Epithelial cell of esophagus (primary cell): ENCODE results near the gene ARHGAP28.

Source experiments
- DNase-seq: peaks from one replicate; pipeline ENCODE4 v3.0.0; 2010; ENCODE audit warnings: low read depth
- H3K4me3 ChIP-seq: 2 replicates; pipeline ENCODE4 v1.5.1; 2011; ENCODE audit warnings: mild to moderate bottlenecking, low read length, control low read depth
- CTCF ChIP-seq: IDR thresholded peaks from 2 replicates; pipeline ENCODE4 v1.5.1; 2011; ENCODE audit warnings: low read depth, mild to moderate bottlenecking, low read length, control low read depth, inconsistent platforms; ENCODE audit not compliant: insufficient read depth; ENCODE audit errors: missing control alignments

ARHGAP28 gene

DNA sequence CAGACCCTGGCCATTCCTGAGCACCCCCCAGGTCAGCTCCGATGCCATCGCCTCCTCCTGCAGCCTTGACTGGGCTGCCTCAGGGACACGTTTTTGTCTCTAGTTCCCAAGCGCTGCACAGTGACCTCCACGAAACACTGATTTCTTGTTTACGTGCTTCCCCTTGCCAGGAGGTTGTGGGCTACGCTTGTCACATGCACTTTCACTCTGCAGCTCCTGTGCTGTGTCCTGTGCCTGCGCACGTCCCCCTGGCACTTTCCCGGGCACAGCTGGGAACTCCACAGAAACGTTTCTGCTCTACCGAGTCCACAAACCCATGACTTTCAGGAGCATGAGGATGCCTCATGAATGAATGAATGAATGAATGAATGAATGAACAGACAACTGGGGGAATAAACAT, 227.5 kb downstream of the ARHGAP28 start:
- no peak for DNase-seq
- no peak overlapping the region for H3K4me3 ChIP-seq
- no peak for TF ChIP-seq CTCF

GRCh38 chr18:6959110-6959509, 229.6 kb downstream of the ARHGAP28 start:
- TF ChIP-seq CTCF: no peak
- H3K4me3 ChIP-seq: no peak overlapping the region
- DNase-seq: no peak

GRCh38 chr18:6960124-6960523, 230.6 kb downstream of the ARHGAP28 start:
- DNase-seq: no peak
- TF ChIP-seq CTCF: no peak
- H3K4me3 ChIP-seq: no peak overlapping the region

GRCh38 chr18:6960656-6961055, 231.1 kb downstream of the ARHGAP28 start:
- peak; percentile 76 for DNase-seq
- TF ChIP-seq CTCF: no peak
- no peak overlapping the region for H3K4me3 ChIP-seq

GRCh38 chr18:6961331-6961730, 231.8 kb downstream of the ARHGAP28 start:
- H3K4me3 ChIP-seq: no peak overlapping the region
- TF ChIP-seq CTCF: no peak
- peak; percentile 27 for DNase-seq

DNA sequence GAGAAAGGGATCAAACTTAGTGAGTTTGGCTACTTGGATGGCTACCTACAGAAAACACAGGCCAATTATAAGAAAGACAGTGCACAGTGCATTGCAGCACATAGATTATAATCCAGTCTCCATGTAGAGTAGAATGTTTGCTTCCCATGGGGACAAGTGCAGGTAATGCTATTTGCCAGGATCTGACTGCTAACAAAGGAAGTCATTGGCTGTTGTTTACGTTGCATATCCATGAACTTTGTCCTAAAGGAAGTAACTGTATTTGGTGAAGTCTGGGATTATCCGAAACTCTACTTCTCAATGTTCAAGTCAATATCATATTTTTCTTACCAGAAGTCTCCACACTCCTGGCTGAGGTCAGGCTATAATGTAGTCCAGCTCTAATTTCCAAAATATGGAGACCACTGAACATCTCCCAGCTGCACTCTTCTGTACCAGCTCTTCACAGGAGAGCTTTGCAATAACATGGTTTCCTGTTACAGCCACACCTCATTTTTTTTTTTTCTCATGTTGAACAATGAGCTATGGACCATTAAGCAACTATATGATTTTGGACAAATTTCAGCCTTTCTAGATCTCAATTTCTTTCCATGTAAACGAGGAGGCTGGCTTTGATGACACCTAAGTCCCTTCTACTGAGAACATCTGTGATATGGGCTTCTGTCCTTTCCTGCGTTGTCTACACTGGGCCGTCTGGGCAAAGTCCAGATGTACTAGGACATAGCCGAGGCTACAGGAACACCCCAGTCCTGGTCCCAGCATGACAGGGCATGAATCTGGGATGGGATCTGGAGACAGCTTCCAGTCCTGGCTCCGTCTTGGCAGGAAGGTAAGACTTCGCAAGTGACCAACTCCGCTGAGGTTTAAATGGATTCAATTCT, 233.3 kb downstream of the ARHGAP28 start:
- DNase-seq: no peak
- no peak for TF ChIP-seq CTCF
- no peak overlapping the region for H3K4me3 ChIP-seq
